Osteoblast (primary cell): ENCODE measurements around the gene KBTBD8. TPM values are rescaled to one million over a fixed set of nuclear protein-coding genes. Genes with fewer than 3 reads are reported as not detected.

Experiments used
- DNase-seq: peaks from one replicate; pipeline ENCODE4 v3.0.0; 2011; ENCODE audit warnings: low spot score, mixed read lengths; ENCODE audit not compliant: insufficient read length; ENCODE audit errors: missing footprints
- H2AFZ ChIP-seq: 2 replicates; pipeline ENCODE4 v1.6.0; 2011; ENCODE audit warnings: mild to moderate bottlenecking, low read length
- H3K27ac ChIP-seq: 2 replicates; pipeline ENCODE4 v1.5.1; 2011; ENCODE audit warnings: mild to moderate bottlenecking, low read depth, low read length, moderate library complexity
- H3K27me3 ChIP-seq: 2 replicates; pipeline ENCODE4 v1.6.0; 2012; ENCODE audit warnings: mild to moderate bottlenecking, control low read depth, inconsistent platforms, low read length, moderate library complexity; ENCODE audit not compliant: insufficient read depth
- H3K36me3 ChIP-seq: 2 replicates; pipeline ENCODE4 v1.5.1; 2011; ENCODE audit warnings: mild to moderate bottlenecking, low read length, control low read depth, moderate library complexity; ENCODE audit not compliant: insufficient read depth
- H3K4me1 ChIP-seq: 2 replicates; pipeline ENCODE4 v1.5.1; 2011; ENCODE audit warnings: mild to moderate bottlenecking, low read length, control low read depth, moderate library complexity; ENCODE audit not compliant: insufficient read depth
- H3K4me2 ChIP-seq: 2 replicates; pipeline ENCODE4 v1.6.0; 2011; ENCODE audit warnings: mild to moderate bottlenecking, low read length; ENCODE audit not compliant: insufficient read depth
- H3K4me3 ChIP-seq: fragments of 200-600 bp; sonication (generic); 3 replicates; pipeline ENCODE4 v1.5.1; 2012; ENCODE audit warnings: mild to moderate bottlenecking, low read length, inconsistent platforms; ENCODE audit not compliant: insufficient read depth
- H3K79me2 ChIP-seq: 2 replicates; pipeline ENCODE4 v1.6.0; 2012; ENCODE audit warnings: mild to moderate bottlenecking, low read length, control low read depth, inconsistent platforms; ENCODE audit not compliant: insufficient read depth
- H3K9me3 ChIP-seq: 2 replicates; pipeline ENCODE4 v1.5.1; 2011; ENCODE audit warnings: low read depth, low read length, control low read depth
- H4K20me1 ChIP-seq: 2 replicates; pipeline ENCODE4 v1.6.0; 2012; ENCODE audit warnings: mild to moderate bottlenecking, low read length, control low read depth; ENCODE audit not compliant: insufficient read depth
- total RNA-seq: library from RNA; depleted of rRNA; stranded (reverse); fragments of >200 nt; gene quantifications from 2 replicates; pipeline ENCODE4 v1.2.3, GENCODE V29; 2012
- TF ChIP-seq, protein P1 (sequence below): IDR thresholded peaks from 2 replicates; pipeline ENCODE4 v1.5.1; 2011; ENCODE audit warnings: mild to moderate bottlenecking, low read depth, low read length, moderate library complexity; ENCODE audit errors: extremely low read depth

The KBTBD8 gene
- total RNA-seq, 1 donor, result 1.1 TPM

DNA sequence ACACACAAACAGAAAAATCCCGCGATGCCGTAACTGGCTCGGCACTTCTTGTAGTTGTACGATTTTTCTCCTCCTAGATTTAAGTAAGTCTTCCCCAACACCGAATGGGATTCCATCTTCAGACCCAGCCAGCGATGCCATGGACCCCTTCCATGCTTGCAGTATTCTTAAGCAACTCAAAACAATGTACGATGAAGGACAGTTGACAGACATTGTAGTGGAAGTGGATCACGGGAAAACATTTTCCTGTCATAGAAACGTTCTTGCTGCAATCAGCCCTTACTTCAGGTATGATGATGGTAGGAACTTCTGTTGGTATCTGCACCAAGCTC, 763 bp downstream of the KBTBD8 start:
- Histone ChIP-seq H3K79me2 (peaks cover 45% of the 10 kb centered on the region), H3K4me1 (peaks cover 22% of the 10 kb centered on the region), H3K4me3 (peak overlapping the region; percentile 88), H3K27ac (peak overlapping the region; percentile 69), H3K27me3 (no peaks in the 10 kb centered on the region), H3K9me3 (no peaks in the 10 kb centered on the region), H3K36me3 (peaks cover 8% of the 10 kb centered on the region), H3K4me2 (peak overlapping the region; percentile 89), H2AFZ (peak overlapping the region; percentile 90), H4K20me1 (no peaks in the 10 kb centered on the region)
- no peak for DNase-seq
- TF ChIP-seq, protein P1, sequence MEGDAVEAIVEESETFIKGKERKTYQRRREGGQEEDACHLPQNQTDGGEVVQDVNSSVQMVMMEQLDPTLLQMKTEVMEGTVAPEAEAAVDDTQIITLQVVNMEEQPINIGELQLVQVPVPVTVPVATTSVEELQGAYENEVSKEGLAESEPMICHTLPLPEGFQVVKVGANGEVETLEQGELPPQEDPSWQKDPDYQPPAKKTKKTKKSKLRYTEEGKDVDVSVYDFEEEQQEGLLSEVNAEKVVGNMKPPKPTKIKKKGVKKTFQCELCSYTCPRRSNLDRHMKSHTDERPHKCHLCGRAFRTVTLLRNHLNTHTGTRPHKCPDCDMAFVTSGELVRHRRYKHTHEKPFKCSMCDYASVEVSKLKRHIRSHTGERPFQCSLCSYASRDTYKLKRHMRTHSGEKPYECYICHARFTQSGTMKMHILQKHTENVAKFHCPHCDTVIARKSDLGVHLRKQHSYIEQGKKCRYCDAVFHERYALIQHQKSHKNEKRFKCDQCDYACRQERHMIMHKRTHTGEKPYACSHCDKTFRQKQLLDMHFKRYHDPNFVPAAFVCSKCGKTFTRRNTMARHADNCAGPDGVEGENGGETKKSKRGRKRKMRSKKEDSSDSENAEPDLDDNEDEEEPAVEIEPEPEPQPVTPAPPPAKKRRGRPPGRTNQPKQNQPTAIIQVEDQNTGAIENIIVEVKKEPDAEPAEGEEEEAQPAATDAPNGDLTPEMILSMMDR, result no peak

DNA sequence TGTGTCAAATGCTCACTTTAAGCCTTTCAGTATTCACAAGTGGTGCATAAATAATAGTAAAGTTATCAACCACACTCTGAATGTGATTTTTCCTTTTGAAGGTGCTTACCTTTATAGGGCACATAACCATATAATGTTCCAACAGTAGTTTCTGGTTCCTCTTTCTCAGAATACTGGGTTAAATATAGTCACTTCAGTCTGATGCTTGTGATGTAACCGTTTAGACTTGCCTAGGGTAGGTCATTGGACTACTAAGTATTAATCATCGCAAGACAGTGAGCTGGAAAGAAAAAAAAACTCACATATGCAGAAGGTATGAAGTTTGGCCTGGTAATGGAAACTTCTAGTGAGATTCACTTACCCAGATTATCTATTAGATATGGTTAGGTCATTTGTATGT, 1.9 kb downstream of the KBTBD8 start:
- H2AFZ ChIP-seq, result no peak overlapping the region
- peak overlapping the region; percentile 69 for H3K27ac ChIP-seq
- peaks cover 52% of the 10 kb centered on the region for H3K79me2 ChIP-seq
- no peaks in the 10 kb centered on the region for H4K20me1 ChIP-seq
- H3K4me1 ChIP-seq, result peaks cover 22% of the 10 kb centered on the region
- peak overlapping the region; percentile 89 for H3K4me2 ChIP-seq
- peaks cover 12% of the 10 kb centered on the region for H3K36me3 ChIP-seq
- TF ChIP-seq, protein P1, result no peak
- H3K9me3 ChIP-seq, result no peaks in the 10 kb centered on the region
- no peaks in the 10 kb centered on the region for H3K27me3 ChIP-seq
- peak; percentile 78 for DNase-seq
- H3K4me3 ChIP-seq, result no peak overlapping the region

DNA sequence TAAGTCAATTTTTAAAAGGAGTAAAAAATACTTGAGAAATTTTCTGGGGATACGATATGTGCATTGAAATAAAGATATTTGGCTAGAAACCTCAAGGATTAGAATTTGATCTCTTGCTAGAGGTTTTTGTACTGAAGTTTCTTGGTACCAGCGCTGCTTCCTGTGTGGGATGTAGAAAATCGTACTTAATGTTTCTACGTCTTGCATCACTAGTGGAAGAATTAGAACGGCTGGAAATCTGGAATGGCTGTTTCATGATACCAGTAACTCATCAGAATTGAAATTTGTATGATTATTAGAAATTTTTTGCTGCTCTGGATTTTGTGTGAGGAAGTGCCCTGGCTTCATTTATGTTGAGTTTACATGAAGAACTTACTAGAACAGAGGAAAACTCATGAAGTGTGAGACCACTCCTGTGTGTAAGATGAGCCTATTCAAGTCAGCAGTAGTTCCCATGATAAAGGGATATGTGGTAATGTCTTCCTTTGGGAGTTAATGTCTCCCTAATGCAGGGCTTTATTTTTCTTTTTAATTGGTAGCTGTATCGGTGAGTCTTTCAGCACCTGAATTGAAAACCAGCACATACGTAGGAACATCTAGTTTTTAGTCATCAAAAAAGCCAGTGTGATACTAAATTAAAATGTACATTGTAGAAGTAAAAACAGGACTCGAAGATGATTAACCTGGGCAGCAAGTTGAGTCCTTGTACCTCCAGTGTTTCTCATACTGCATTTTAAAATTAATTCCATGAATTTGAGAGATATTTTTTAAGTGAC, 3.2 kb downstream of the KBTBD8 start:
- Histone ChIP-seq H4K20me1 (no peaks in the 10 kb centered on the region), H3K36me3 (peaks cover 12% of the 10 kb centered on the region), H3K27me3 (no peaks in the 10 kb centered on the region), H3K4me1 (peaks cover 22% of the 10 kb centered on the region), H3K79me2 (peaks cover 64% of the 10 kb centered on the region), H2AFZ (no peak overlapping the region), H3K27ac (no peak overlapping the region), H3K9me3 (no peaks in the 10 kb centered on the region), H3K4me3 (no peak overlapping the region), H3K4me2 (no peak overlapping the region)
- no peak for DNase-seq
- TF ChIP-seq, protein P1, result no peak

DNA sequence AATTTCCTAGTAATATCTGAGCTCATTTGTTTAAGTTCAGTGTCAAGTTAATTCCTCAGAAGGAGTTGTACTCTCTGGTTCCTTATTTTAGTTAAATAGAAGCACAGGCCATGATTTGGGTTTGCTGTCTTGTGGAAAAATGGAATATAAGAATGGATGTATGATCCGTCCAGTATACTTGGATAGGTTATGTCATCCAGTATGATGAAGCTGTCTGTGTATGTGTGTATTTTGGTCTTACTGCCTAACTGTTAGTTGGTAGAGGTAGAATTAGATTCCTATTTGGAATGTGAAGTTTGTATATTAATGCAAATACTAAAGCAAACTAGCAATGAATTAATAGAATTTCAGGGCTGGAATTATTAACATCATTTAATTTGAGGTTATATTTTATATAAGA, 7.9 kb downstream of the KBTBD8 start:
- no peaks in the 10 kb centered on the region for H3K9me3 ChIP-seq
- H3K4me2 ChIP-seq, result no peak overlapping the region
- H3K27me3 ChIP-seq, result no peaks in the 10 kb centered on the region
- H2AFZ ChIP-seq, result no peak overlapping the region
- H3K79me2 ChIP-seq, result peaks cover 59% of the 10 kb centered on the region
- H3K4me3 ChIP-seq, result no peak overlapping the region
- no peaks in the 10 kb centered on the region for H3K4me1 ChIP-seq
- peaks cover 19% of the 10 kb centered on the region for H3K36me3 ChIP-seq
- H3K27ac ChIP-seq, result no peak overlapping the region
- no peak for DNase-seq
- H4K20me1 ChIP-seq, result no peaks in the 10 kb centered on the region
- TF ChIP-seq, protein P1, result no peak
